GM19452 (cell line): ENCODE measurements around the gene BNC2.
"Not testable (repeated sequence)": the region's sequence is repeated elsewhere in the genome, so short reads cannot be mapped to it uniquely, and the experiment has no call there.

ENCODE experiments used
- ATAC-seq: cut with Tn5 transposase; IDR thresholded peaks from one replicate; pipeline ENCODE4 v1.9.1; 2021; ENCODE audit not compliant: unreplicated experiment

Gene BNC2, protein sequence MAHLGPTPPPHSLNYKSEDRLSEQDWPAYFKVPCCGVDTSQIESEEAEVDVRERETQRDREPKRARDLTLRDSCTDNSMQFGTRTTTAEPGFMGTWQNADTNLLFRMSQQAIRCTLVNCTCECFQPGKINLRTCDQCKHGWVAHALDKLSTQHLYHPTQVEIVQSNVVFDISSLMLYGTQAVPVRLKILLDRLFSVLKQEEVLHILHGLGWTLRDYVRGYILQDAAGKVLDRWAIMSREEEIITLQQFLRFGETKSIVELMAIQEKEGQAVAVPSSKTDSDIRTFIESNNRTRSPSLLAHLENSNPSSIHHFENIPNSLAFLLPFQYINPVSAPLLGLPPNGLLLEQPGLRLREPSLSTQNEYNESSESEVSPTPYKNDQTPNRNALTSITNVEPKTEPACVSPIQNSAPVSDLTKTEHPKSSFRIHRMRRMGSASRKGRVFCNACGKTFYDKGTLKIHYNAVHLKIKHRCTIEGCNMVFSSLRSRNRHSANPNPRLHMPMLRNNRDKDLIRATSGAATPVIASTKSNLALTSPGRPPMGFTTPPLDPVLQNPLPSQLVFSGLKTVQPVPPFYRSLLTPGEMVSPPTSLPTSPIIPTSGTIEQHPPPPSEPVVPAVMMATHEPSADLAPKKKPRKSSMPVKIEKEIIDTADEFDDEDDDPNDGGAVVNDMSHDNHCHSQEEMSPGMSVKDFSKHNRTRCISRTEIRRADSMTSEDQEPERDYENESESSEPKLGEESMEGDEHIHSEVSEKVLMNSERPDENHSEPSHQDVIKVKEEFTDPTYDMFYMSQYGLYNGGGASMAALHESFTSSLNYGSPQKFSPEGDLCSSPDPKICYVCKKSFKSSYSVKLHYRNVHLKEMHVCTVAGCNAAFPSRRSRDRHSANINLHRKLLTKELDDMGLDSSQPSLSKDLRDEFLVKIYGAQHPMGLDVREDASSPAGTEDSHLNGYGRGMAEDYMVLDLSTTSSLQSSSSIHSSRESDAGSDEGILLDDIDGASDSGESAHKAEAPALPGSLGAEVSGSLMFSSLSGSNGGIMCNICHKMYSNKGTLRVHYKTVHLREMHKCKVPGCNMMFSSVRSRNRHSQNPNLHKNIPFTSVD

DNA sequence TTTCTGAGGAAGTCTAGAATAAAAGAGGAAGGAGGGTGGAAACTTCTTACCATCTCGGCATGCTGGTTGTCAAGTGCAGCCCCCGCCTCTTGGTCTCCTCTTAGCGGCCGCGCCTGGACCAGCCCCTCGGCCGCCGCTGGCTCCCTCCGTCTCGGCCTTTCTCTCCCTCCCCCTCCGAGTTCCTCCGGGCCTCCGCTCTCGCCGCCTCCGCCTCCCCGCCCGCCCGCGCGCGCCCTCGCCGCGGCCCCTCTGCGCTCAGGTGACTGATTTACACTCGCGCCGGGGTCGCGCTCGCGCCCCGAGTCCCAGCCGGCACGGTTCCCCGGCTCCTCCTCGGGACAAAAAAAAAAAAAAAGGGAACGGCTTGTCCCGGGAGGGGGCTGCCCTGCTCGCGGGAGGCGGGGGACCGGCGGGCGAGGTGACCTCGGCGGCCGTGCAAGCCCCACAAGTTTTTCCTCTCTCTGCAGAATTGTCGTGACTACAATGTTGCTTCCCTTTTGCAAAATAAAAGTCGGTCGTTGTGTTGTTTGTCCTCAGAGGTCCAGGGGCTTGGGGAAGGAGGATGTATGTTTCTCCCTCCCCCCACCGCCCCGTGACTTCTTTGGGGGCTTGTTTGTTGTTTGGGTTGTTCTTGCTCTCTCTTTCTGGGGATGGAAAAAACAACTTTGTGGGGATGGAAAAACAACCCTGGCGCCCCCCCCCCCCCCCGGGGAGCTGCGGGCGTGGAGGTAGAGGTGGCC is at the start of gene BNC2:
BNC2 (minus strand) TSS at position 75 of the 740 bp plus-strand sequence; CDS start at position 53, 22 bp downstream.
- ATAC-seq, result no peak

DNA sequence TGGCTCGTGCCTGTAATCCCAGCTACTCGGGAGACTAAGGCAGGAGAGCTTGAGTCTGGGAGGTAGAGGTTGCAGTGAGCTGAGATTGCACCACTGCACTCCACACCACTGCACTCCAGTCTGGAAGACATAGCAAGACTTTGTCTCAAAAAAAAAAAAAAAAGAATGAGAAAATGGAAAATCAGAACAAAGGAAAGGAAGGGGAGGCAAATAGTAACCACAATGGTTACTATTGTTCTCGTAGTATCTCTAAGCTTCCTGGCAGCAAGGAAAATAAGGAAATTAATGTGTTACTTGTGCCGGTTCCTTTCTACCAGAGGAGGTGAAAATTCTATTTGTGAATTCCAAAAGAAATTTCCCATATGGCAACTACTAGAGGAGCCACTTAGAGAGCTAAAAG is 48.5 kb upstream of the BNC2 start:
- ATAC-seq, result no peak

DNA sequence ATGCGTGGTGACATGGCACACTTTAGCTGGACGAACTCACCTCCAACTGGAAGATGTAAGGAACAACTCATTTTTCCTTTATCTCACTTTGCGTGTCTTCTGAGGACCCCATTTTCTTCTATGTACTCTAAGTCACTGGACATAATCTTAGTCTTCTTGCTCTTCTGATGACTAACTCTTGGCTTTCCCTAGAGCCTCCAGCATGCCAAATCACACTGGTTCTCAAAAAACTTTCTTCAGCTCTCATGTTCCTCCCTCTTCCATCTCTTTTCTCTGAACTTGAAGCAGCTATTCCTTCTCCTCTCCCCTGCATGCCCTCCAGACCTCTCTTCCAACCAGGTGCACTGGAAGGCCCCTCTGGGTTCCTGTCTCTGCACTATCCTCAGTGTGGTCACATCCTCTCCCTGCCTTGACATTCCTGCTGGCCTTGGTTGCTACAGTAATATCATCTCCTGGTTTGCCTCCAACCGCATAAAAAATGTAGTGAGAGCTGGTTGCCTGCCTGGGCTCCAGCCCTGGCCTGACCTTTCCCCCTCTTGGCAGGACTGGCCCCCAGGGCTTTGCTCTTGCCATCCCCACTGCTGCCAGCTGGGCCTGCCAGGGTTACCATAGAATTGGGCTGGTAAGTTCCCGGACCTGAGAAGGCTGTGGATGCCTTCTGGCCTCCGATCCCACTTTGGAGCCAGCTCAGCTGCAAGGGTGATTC is 44.8 kb upstream of the BNC2 start:
- no peak for ATAC-seq

DNA sequence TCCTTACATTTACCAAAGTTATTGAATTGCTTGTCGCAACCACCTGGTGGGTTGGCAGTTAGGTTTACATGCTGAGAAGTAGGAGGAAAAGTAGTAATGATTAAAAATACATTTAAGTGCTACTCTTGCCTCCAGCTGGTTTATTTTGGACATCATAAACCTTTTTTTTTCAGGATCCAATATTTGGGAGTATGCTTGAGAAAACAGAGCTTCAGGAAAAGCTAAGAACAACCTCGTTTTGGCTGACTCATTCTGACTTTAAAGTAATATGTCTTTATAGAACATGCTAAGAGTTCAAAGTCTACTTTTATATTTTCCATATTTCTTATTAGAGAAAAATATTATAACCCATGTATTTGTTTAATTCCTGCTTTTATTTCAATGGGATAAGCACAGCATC is 41.7 kb upstream of the BNC2 start:
- ATAC-seq, result no peak

DNA sequence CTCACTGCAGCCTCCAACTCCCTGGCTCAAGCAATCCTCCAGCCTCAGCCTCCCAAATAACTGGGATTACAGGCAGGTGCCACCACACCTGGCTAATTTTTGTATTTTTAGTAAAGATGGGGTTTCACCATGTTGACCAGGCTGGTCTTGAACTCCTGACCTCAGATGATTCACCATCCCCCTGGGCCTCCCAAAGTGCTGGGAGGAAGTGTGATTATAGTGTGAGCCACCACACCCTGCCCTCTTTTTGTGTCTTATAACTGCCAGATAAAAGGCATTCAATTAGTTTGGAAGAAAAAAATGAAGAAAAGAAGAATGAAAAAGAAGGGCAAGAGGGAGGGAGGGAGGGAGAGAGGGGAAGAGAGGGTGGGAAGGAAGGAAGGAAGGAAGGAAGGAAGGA is 37.7 kb upstream of the BNC2 start:
- not testable (repeated sequence) for ATAC-seq

DNA sequence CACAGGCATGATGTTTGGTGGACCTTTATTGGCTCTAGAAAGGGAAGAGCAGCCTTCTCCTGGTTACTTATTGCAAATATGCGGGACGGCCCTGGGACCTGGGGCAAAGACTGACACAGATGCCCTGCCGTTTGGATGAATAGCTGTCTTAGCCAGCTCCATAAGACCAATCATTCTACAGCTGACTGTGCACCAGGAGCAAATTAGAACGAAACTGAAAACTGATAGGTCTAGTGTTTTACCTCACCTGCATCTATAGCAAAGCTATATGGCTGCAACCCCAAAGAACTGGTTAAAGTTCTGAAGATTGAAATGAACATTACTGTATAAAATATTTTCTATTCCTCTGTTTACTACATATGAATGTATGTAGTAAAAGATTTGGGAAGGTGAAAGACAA is 34.2 kb upstream of the BNC2 start:
- ATAC-seq, result no peak

DNA sequence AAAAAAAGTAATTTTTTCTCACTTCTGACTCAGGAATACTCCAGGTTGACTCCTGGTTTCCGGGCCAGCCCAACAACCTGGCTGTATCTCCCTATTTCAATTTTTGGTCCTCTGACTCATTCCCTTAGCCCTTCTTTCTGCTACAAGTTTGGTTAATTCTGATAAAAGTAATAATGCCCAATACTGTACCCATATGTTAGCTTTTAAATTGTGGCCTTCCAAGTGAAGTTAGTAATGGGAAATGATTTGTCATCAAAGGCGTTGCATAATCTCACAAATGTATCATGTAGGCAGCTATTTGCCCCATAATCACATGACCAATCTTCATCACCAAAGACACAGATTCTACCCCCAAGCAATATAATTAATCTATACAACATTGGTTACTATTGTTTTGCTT is 31.1 kb upstream of the BNC2 start:
- no peak for ATAC-seq

DNA sequence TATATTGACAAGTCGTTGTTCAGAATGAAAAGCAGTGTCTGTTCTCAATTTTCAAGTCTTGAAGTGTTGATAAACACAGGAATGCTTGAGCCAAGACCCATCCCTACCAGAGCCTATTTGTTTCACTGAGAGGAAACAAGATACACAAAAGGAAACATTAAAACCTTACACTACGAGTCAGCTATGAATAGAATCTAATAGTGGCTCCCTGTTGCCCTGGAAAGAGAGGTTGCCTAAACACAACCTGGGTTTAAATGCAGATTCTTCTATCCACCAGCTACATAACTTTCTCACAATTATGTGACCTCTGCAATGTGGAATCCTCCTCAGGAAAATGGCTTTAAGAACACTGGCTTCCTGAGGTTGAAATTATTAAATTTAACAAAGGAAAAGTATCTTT is 29.1 kb upstream of the BNC2 start:
- ATAC-seq, result no peak

DNA sequence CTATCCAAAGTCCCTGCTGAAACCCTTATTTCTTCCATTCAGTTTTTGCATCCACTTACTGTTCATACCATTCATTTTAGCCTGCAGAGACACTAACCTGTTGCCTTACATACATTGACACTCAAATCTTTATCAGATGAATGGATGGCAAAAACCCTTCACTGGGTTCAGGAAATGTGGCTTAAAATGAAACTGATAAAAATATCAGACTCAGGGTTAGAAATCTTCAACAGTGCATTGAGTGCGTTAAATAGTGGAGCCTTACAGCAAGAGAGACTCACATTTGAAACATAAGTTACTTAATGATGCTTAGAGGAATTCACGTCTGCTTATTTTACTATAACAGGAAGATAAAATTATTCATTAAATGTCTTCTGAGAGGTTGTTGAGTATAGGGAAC is 28.0 kb upstream of the BNC2 start:
- ATAC-seq, result no peak

DNA sequence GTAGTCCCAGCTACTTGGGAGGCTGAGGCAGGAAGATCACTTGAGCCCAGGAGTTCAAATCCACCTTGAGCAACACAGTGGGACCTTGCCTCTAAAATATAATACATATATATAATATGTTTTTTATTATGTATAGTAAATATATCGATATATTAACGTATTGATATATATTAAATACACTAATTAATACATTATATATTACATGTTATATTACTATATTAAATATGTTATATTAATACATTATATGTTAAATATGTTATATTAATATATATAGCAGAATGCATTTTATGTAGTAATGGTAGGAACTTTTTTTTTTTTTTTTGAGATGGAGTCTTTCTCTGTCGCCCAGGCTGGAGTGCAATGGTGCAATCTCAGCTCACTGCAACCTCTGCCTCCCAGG is 18.1 kb upstream of the BNC2 start:
- ATAC-seq, result no peak

DNA sequence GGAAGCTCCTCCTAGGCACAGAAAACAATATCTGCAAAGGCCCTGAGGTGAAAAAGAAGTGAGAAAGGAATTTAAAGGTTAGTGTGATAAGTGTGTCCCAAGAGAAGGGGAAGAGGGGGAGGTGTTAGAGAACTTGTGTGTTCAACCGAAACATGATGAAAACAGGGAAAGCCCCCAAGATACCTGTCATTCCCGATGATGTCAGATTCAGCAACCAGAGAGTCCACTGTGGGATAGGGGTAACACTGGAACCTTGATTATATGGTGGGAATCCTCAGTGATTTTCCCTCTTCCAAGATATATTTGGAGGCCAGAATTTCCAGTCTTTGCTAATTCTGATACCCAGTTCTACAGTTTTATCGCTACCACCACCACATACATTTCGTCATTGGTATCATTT is 15.5 kb upstream of the BNC2 start:
- ATAC-seq, result no peak

DNA sequence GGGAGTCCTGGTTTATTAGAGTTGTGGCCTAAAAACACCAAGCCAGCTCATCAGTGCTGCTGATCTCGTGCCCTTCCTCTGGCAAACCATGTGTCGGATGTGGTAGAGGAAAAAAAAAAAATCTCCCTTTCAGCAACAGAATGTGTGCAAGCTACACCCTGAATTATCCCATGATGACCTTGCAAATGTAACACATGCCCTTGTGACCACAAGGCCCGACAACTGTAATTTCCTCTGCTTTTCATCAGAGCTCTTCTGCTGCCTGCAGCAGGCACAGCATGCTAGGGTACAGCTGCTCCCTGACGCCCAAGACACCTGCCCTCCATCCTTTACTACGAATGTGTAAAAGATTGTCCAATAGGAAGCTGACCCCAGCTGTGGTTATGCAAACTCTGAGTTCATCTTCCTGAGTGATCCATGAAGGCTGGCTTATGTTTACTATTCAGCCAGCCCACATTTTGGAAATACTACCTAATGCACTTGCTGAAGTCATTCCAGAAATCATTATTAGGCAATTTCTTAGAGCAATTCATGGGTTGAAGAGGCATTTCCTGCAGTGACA is 14.6 kb upstream of the BNC2 start:
- ATAC-seq, result no peak

DNA sequence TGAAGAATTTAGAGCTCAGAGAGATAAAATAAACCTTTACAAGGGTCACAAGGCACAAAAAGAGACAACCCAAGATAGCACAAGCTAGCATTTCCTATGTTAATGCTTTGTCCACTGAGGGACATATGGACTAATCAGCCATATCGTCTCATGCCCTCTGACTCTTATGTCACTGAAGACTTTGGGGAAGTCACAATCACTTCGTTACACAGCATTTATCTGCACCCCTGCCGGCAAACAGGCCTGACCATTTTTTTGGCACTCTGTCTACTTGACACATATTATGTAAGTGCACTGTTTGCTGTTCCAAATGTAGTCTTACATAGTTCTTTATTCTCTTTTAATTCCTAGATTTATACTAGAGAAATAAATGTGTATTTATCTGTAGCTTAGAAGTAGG is 13.9 kb upstream of the BNC2 start:
- ATAC-seq, result no peak

DNA sequence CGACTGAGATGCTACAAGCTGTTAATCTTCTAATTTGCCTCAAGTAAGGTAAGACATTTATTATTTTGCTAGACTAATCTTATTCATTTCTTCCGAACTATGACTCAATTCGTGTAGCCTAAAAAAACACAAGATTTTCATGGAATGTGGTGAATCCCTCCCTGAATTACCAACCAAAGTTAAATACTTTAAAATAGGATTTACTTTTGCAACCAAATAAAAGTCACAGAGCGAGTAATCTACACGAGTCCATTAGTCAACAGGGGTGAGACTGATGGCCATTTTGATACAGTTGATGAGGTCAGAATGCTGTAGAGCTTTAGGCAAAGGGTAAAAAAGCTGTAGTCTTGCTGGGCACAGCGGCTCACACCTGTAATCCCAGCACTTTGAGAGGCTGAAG is 13.1 kb upstream of the BNC2 start:
- no peak for ATAC-seq

DNA sequence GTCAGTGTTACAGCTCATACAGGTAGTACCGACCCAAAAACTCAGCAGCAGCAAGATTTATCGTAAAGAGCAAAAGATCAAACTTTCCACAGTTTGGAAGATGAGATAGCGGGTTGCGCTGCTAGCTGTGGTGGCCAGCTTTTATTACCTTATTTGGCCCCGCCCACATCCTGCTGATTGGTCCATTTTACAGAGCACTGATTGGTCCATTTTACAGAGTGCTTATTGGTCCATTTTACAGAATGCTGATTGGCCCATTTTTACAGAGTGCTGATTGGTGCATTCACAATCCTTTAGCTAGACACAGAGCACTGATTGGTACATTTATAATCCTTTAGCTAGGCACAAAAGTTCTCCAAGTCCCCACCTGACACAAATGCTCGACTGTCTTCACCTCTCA is 12.0 kb upstream of the BNC2 start:
- not testable (repeated sequence) for ATAC-seq

DNA sequence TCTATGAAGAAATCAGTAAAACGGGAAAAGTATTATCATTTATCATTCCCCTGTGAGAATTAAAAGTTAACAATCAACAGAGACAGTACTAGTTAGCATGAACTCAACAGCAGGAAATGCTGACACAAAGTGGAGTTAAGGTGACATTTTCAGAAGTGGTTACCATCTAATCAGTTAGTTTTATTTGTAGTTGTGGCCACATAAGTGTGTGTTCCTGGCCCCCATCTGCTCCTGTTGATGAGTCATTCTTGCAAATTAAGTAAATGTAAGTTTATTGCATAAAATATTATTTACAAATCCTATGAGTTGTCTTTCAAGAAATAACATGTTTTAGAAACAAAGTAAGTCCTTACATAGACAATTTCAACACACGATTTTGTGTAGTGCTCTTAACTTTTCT is 8.9 kb upstream of the BNC2 start:
- no peak for ATAC-seq

DNA sequence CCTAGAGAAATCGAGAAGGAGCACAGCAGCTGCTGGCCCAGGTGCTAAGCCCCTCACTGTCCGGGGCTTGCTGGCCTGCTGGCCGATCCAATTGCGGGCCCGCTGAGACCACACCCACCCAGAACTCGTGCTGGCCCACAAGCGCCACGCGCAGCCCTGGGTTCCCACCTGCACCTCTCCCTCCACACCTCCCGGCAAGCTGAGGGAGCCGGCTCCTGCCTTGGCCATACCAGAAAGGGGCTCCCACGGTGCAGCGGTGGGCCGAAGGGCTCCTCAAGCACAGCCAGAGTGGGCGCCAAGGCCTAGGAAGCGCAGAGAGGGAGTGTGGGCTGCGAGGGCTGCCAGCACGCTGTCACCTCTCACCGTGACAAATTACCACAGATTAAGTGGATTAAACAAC is 6.8 kb upstream of the BNC2 start:
- no peak for ATAC-seq

DNA sequence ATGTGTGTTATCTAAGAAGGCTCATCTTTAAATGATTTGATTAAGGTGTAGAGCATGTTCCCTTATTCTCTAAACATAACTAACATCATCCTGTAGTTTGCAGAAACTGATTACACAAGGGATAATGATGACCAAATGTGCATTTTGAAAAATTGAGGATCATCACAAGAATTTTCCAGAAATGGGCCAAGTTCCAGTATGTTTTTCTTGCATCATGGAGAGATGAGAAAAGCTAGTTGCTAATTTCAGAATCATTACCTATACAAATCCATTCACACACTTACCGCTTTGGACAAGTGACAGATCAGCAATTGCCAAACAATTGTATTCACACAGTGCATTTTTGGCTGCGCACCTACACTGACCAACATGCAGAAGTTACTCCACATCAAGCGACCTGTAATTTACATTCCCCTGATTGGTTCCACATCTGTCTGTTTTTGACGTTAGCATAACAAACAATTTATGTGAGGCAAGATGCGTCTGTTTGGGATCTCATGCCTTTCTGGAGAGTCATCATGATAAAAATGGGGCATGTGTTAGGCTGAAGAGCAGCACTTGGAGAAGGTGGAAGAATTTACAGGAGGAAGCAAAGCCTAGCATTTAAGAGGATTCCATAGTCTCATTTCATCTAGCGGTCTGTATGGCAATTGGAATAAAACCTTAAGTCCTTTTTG is 2.8 kb upstream of the BNC2 start:
- no peak for ATAC-seq

DNA sequence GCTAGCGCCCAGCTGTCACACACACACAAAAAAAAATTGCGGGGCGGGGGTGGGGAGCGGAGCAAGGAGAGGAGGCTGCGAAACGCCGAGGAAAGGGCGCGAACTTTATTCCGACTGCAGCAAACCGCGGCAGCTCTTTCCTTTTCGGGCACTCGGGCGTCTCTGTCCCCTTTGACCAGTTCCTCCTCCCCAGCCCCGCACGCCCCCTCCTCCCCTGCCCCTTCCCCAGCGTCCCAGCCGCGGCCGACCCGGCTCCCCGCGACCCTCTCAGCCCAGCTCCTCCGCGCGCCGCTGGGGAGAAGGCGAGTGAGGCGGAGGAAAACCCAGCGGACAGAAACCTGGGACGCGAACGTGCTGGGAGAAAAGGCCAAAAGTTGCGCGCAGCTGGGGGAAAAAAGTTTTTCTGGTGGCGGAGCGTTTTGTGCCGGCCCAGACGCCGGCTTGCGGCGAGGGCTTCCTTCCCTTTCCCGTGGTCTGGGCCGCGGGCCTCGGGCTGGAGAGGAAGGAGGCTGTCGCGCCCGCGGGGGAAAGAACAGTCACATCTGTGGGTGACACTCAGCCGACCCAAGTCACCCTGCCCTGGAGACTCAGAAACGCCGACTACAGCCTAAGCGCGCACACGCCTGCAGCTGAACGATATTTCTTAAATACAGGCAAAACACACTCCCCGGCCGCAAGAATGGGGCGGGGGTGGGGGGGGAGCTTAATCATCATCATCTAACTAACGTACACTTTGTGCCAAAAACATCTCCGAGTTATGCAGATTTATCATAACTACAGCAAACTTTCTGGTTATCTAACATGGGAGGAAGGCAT is 1.1 kb upstream of the BNC2 start:
- ATAC-seq, result no peak
